ENCODE data around the gene MRPS18A.
"Not testable (repeated sequence)": the region's sequence is repeated elsewhere in the genome, so short reads cannot be mapped to it uniquely, and the experiment has no call there.

Gene MRPS18A

DNA sequence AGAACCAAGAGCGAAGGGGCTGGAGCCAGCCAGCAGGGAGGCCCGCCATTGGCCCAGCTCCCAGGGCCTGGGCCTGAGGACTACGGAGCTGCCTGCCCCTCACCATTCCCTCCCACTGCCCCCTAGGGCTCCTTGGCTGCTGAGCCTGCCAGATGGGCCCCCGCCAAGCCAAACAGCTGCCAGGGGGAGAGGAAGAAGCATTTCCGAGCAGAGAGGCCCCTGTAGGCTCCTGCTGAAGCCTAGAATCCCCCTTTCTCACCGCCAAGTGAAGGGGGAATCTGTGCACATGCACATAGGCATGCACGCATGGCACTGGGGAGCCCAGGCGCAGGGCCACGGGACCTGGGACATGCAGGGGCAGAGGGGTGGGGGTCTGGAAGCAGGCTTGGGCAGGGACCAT, 28.5 kb upstream of the MRPS18A start:
- no peak for DNase-seq

DNA sequence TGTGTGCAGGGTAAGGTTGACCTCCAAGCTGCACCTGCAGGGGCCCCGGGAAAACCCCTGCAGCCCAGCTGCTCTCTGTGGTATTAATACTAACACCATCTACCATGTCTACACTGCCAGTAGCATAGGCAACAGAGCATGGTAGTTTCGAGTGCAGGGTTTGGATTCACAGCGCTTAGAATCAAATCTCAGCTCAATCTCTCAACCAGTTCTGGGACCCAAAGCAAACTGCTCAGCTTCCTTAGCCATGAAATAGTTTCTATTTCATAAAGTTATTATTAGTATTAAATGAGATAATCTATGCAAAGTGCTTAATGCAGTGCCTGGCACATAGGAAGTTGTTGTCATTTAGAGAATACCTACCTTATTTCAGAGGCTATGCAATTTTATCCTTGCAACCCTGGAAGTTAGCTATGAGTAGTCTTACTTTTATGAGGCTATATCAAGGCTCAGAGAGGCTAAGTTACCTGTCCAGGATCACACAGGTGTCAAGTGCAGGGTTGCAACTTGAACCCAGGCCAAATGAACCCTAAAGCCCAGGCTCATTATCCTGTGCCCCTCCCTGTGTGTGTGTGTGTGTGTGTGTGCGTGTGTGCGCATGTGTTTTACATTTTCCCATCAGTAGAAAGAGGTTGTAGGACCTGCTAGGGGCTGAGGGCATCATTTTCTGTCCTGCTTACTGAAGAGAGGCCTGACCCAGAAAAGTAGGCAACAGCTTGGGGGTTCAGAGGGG, 27.6 kb upstream of the MRPS18A start:
- DNase-seq = peak; percentile 68

DNA sequence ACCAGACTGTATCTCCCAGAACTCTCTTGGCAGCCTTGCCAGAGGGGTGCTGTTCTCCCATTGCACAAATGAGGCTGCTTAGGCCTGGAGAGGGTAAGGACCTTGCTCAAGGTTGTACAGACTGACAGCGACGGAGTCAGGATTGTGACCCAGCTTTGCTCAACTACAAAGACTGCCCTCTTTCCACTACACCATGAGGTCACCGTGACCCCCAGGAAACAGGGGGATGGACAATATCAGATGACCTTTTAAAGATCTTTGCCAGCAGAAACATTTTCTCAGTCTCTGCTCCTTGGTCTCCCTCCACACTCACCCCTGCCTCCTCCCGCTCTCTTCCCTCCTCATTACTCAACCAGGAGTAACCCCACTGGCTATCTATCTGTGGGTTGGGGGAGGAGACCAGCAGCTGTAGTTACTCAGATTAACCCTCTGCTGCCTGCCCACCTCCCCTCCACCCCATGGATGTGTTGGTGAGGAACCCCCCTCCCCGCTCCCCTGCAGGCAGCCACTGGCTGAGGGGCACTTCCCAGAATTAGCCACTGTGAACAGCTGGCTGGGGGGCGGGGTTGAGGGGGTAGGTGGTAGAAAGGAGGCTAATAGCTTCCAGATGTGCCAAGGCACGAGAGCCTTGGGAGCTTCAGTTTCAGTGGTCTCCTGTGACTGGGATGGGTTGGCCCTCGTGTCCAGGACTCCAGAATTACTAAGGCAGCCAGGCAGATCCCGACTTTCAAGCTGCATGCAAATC, 26.9 kb upstream of the MRPS18A start:
- peak; percentile 22 for DNase-seq

DNA sequence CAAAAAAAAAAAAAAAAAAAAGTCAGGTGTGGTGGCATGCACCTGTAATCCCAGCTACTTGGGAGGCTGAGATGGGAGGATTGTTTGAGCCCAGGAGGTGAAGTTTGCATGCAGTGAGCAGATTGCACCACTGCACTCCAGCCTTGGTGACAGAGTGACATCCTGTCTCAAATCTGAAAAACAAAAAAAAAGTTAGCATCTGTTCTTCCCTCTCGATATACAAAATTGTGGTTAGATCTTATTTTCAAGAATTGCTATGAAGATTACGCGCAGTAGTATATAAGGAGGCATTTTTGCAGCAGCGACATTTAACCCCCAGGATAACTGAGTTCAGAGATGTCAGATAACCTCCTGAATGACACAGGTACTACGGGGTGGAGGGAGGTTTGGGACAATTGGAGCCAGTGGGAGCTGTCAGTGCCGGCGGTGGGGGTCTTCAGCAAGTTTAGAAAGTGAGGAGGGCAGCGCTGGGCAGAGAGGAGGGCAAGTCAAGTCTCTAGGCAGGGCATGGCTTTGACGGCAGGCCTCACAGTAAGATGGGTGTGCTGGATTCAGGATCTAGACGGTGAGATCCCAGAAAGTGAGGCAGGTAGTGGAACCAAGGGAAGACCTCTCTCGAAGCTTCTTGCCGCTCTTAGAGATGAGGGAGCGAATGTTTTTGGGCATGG, 26.2 kb upstream of the MRPS18A start:
- no peak for DNase-seq

DNA sequence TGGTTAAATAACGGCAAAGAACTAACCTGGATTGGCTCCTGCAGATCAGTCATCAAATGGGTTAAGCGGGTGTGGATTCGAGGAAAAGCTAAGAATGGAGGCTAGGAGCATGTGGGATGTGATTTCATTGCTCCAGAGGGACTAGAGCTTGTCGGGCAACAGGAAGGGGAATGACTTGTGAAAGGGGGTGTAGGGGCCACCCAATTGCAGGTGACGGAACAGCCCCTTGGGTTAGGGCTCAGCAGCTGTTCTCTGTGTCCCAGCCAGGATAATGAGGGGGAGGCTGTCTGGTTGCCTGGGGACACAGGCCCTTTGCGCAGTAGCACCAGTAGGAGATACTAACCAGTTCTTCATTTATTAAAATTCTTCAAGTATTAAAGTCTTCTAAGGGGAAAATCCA, 25.0 kb upstream of the MRPS18A start:
- no peak for DNase-seq

DNA sequence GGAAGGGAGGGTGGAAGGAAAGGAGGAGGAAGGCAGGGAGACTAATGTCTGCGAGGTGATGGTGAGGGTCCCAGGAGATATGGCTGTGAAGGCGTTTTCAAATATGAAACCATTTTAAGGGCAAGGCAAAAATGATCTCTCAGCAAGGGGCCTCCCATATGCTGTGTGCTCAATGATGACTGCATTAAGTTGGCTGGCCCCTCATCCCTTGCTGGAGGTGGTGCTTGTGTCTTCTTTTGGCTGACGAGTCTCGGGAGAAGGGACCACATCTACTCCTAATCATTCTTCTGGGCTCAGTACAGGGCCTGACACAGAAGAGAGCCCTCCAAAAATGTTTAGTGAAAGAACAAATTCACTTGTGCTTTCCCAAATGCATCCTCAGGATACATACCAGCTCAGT, 23.0 kb upstream of the MRPS18A start:
- DNase-seq = no peak

DNA sequence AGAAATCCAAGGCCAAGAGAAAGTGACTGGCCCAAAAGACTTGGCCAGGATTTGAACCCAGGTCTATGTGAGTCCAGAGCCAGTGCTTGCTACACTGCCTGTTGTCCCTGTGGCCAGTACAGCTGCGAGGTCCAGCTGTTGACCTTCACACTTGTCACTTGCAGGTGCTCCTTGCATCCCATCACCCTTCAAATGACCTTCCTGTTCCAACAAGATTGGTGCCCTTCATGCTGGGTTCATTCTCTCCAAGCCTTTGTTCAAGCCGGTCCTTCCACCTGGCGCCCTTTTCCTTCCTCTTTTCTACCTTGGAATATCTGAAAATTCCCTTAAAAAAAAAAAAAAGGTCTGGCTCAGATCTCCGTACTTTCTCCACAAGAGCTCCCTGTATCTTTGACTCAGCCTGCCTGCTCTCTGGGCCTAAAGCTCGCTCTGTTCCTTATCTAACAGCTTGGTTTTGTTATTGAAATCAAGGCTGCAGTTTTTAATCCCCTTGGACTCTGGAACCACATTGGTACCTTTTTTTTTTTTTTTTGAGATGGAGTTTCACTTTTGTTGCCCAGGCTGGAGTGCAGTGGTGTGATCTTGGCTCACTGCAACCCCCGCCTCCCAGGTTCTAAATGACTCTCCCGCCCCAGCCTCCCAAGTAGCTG, 22.2 kb upstream of the MRPS18A start:
- DNase-seq = no peak

DNA sequence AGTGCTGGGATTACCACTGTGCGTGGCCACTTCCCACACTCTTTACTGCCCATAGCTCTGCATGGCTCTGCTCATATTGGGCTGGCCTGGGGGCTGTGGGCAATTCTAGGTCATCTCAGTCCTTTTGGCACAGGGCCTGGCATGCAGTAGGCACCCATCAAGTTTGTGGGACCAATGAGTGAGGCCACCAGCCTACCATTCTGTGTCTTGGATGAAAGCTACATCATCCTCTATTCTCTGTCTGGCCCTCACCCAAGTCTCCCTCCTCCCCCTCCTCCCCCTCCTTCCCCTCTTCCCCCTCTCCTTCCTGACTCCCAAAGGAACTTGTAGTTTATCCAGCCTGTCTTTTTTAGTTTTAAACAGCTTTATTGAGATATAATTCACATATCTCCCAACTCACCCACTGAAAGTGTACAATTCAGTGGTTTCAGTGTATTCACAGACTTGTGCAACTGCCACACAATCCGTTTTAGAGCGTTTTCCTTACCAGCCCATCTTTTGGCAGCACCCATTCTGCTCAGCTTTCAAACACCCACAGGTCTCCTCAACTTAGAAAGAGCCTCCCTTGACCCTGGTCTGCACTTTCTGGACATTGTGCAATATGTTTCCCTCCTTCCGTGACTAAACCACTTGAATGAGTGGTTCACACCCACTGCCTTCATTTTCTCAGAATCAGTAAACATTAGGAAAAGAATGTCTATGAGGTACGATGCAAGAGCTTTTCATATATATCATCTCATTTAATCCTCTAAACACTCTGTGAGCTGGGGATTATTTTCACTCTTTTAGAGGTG, 21.5 kb upstream of the MRPS18A start:
- DNase-seq = no peak

DNA sequence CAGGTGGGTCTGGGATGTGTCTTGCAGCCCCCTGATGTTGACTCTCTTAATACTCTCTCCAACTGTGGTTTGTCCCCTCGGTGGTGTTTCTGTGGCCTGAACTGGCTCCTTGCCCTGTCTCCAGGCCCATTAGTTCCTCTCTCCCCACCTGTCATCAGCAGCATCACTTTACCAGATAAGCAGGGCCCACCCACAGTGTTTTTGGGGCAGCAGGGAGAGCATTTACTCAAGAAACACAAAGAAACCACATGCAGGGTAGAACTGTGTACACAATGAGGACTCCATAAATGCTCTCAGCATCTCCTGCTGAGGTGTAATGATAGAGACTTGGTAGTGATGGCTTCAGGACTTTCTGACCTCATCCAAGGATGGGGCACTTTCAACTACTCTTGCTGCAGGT, 20.2 kb upstream of the MRPS18A start:
- DNase-seq = no peak

DNA sequence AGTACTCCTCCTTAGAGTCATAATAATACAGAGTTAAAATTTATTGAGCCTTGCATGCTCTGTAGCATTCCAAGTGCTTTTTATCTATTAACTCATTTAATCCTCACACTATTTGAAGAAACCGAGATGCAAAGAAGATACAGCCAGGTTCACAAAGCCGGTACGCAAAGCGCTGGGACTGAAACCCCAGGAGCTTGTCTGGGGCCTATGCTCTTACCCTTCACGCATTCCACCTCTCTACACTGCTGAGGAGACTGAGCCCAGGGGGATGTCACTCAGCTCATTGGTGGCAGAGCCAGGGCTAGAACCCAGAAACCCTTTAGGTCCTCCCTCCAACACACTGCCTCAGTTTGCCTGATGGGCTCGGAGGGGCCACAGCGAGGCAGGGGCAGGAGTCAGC, 19.7 kb upstream of the MRPS18A start:
- no peak for DNase-seq

DNA sequence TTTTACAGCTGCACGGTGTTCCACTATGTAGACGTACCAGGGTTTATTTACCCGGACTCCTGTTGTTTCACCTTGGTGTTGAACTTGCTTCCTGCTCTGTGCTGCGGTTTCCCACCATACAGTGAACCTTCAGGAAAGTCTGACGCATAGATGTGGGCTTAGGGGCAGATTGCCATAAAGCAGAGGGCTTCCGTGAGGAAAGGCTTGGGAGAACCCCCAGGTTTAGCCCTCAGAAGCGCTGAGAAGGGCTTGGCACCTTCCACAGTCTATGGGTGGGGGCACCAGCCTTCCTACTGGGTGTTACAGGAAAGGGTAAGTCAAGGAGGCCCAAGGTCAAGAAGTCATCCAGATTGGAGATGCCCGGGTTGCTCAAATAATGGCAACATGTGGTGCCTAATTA, 19.2 kb upstream of the MRPS18A start:
- no peak for DNase-seq

DNA sequence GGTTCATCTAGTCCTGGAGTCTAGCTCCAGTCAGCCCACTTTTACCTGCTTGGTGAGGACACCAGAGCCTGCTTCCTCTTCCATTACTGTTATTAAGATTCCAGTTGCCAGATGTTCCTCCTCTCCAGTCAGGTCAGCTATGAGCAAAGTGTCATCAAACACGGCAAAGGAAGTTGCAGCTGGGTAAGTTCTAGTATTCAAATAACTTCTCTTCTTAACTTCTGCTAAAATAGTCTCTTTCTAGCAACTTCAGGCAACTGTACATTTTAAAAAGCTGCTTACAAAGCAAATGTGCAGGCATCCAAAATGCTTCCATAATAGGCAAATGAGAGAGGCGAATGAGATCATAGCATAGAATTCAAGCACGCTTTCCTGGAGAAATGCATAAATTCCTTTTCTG, 18.4 kb upstream of the MRPS18A start:
- no peak for DNase-seq

DNA sequence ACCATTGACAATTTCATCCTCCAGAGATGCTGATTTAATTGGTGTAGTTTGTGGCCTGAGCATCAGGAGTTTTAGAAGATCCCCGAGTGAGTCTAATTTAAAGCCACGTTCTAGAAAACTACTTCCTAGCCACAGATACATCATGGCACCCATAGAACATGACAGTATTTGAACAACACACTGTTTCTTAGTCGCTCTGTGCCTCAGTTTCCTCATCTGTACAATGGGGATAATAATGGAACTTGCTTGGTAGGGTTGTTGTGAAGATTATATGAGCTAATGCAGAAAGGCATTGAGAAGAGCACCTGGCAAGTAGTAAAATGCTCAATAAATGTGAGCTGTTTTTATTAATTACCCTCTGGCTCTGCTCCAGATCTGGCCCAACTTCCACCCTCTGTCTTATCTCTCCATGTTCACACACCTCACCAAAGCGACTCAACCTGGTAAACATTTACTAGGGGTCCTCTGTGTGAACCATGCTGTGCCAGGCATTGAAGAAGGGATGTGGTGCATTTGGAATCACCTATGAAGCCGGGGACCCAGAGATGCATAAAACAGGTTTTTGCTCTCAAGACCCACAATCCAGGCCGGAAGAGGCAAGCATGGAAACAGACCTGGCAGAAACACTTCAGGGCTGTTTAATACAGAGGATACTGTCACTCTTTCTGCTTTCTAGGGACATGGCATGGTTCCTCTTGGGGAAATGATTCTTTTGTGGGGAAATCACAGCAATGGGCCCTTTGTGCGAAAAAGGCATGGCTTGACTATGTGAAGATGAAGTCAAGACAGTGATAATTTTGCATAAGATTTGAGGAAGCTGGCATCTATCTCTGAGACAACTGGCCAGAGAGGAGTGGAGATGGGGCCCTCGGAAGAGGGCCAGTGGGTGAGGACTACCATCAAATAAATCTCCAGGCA, 16.2 kb upstream of the MRPS18A start:
- no peak for DNase-seq

DNA sequence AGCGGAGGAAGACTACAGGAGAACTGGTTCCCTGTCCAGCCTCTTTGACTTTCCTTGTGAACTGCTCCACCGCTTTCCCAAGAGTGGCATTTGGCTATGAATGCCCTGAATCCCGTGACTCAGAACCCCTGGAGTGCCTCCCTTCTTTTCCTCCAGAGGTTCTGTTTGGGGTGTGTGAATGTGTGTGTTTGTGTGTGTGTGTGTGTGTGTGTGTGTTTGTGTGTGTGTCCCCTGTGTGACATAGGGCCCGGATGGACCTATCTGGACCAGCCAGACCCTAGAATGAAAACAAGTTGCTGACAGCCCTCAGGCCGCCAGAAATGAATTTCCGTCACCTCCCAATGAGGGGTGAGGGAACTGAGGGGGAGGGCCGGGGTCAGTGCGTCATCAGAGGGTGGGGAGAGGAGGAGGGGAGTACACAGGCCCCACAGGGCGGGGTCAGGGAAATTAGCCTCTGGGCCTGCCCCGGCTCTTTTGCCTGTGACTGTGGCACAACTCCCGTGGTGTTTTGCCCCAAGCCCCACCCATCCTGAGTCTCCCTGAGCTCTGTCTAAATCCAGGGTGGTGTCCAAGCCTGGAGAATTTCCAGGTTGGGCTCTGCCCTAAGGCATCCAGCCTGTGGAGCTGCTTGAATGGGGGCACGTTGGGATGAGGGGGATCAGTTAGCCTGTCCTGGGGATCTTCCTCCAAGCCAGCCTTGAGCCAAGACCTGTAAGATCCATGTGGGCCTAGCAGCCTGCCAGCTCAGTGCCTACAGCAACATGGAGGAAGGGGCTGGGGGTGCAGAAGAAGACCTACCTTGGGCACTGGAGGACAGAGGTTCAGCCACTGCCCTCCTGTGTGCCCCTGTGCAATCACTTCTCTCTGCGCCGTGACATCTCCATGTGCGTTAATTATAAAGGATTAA, 15.2 kb upstream of the MRPS18A start:
- DNase-seq = peak; percentile 75

DNA sequence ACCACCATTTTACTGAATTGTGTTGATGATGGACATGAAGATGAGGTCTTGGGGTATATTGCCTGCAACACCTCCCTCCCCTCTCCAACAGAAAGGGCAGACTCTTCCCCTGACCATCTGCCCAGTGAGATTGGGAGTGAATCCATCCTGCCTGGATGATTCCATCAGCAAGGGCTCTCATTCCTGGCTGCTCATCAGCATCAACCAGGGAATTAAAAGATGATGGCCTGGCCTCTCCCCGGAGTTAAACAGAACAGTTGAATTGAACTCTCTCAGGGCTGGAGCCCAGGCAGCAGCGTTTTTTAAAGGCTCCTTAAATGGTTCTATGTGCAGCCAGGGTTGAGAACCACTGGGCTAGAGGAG, 14.6 kb upstream of the MRPS18A start:
- no peak for DNase-seq

DNA sequence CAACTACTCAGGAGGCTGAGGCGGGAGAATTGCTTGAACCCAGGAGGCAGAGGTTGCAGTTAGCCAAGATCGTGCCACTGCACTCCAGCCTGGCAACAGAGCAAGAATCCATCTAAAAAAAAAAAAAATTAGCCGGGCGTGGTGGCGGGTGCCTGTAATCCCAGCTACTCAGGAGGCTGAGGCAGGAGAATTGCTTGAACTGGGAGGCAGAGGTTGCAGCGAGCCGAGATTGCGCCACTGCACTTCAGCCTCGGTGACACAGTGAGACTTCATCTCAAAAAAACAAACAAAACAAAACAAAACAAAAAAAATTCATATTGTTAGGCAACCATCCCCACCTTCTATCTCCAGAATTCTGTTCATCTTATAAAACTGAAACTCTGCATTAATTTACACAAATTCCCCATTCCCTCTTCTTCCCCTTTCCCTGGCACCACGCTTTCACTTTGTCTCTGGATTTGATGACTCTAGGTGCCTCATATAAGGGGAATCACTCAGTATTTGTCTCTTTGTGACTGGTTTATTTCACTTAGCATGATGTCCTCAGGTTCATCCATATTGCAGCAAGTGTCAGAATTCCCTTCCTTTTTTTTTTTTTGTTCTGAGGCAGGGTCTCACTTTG, 13.5 kb upstream of the MRPS18A start:
- not testable (repeated sequence) for DNase-seq

DNA sequence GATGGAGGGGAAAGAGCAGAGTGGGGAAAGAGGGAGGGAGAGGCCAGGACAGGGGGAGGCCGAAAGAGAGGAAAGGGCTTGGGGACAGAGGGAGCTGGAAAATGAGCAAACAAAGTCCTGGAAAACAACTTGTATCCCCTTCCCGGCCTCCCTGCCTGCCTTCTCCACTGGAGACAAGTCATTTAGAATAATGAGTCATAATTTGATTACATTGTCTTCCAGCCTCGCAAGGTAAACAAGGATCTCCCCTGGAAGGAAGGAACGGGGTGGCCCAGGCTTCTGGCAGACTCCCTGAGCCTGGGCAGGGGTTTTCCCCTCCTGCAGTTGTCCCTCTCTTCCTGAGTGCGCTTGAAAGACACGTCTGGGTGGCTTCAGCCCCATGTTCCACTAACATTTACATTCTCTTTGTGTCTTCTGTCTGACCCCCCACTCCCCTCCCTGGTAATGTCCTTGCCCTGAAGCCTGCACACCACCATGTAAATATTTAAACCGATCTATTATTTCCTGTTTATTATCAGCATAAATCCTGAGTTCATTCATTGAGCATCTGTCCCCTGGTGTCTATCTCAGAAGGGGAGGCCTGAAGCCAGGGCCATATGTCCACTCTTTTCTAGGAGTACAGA, 12.1 kb upstream of the MRPS18A start:
- DNase-seq = no peak

DNA sequence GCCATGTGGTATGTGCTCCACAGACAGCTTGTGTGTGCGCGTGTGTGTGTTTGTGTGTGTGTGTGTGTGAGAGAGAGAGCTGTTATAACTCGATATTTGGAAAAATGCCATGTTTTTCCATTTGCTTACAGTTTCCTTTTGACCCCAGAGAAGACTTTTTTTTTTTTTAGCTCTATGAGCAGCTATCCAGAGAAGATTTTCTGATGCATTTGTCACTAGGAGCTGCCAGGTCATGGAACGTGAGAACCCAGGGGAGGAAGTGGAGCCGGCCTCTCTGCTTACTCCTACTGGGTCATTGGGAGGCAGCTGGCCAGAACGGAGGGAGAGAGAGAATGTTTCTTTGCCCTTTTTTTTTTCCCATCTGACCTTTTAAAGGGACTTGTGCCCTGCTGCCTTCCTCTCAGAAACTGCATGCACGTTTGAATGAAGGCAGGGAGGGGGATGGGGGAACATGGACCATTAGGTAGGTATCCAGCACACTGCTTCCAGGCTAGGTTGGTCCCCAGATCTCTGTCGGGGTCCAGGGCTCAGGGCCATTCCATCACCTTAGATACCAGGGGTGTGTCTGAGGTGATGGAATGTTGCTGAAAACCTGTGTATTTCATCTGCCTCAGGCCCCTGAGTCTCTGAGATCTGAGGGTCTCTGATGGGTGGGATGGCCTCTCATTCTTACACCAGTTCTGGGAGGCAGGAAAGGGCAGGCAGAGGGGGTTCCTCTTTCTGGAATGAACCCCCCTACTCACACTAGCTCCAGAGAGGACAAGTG, 11.2 kb upstream of the MRPS18A start:
- DNase-seq = no peak

DNA sequence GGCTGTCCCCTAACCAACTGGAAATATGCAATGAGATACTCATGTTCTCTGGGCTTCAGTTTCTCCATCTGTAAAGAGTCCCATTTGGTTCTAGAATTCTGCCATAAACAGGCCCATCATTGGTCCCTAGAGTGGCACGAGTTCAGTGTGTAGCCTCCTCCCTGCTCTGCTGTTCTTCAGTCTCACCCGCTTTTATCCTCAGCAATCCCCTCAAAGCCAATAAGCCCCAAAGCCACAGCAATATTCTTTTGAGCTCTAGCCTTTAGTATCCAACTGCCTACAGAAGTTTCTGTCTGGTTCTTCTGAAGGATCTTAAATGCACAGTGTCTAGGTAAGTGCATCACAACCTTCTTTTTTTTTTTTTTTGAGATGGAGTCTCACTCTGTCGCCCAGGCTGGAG, 9.8 kb upstream of the MRPS18A start:
- DNase-seq = no peak
